Transverse colon (tissue), 4 donors: ENCODE results near the gene IFRD1. TPM values are rescaled to one million over a fixed set of nuclear protein-coding genes. Genes with fewer than 3 reads are reported as not detected.
A peak's percentile ranks its signal among the peaks of the same experiment; 100 is the strongest.

ENCODE experiments used
- DNase-seq: peaks from one replicate; pipeline ENCODE4 v3.0.0-alpha.2; 2019
- H3K27ac ChIP-seq, 4 donors: fragments of 200-600 bp; sonication (generic); 2 replicates each; pipeline ENCODE4 v1.5.1; 2016 to 2018; ENCODE audit warnings: inconsistent platforms in 4 of 4
- H3K27me3 ChIP-seq: fragments of 200-600 bp; sonication (generic); 2 replicates; pipeline ENCODE4 v1.5.1; 2017; ENCODE audit warnings: inconsistent platforms
- H3K36me3 ChIP-seq, 4 donors: fragments of 200-600 bp; sonication (generic); 2 replicates each; pipeline ENCODE4 v1.5.1; 2017 to 2019; ENCODE audit warnings: inconsistent platforms in 4 of 4
- H3K4me1 ChIP-seq, 4 donors: fragments of 200-600 bp; sonication (generic); 2 replicates each; pipeline ENCODE4 v1.5.1; 2017 to 2020; ENCODE audit warnings: inconsistent platforms in 4 of 4
- H3K4me3 ChIP-seq, 4 donors: fragments of 200-600 bp; sonication (generic); 1 replicate in 1 of 4; 2 replicates in 3 of 4; pipeline versions ENCODE4 v1.5.1 to v1.6.1; 2017 to 2019; ENCODE audit warnings: inconsistent platforms in 4 of 4
- H3K9me3 ChIP-seq, 2 donors: fragments of 200-600 bp; sonication (generic); 2 replicates each; pipeline ENCODE4 v1.5.1; 2017 to 2019; ENCODE audit warnings: inconsistent platforms in 2 of 2
- CTCF ChIP-seq, 5 experiments: fragments of 200-600 bp in 3 of 5; fragments of 450-650 bp in 2 of 5; sonication (generic) in 3 of 5; IDR thresholded peaks; 1 replicate in 2 of 5; 2 replicates in 3 of 5; pipeline ENCODE4 v1.5.1; 2016 to 2017; ENCODE audit warnings: antibody characterized with exemption in 5 of 5, inconsistent platforms in 3 of 5, mild to moderate bottlenecking in 2 of 5, moderate library complexity in 1 of 5
- EP300 ChIP-seq: sonication (generic); formaldehyde crosslinking; IDR thresholded peaks from one replicate; pipeline ENCODE4 v1.6.1; 2017; ENCODE audit warnings: antibody characterized with exemption, low read depth
- POLR2A ChIP-seq: fragments of 450-650 bp; IDR thresholded peaks from one replicate; pipeline ENCODE4 v1.6.1; 2016; ENCODE audit warnings: antibody characterized with exemption, mild to moderate bottlenecking, moderate library complexity
- POLR2AphosphoS5 ChIP-seq, 3 donors: sonication (generic); formaldehyde crosslinking; IDR thresholded peaks; one replicate each; pipeline ENCODE4 v1.6.1; 2016; ENCODE audit warnings: antibody characterized with exemption in 3 of 3
- WGBS, 2 donors: methylation state at CpG; one replicate each; pipeline ENCODE4 v1.1.5; 2018; ENCODE audit warnings: low coverage in 1 of 2; 5-methylcytosine and 5-hydroxymethylcytosine counted together
- in situ Hi-C, 4 donors: fragments of 200-750 bp; cut with MboI; loops; one replicate each; pipeline versions ENCODE4 v1.15.0 to v1.15.1; 2017; ENCODE audit warnings: low sequenced_read_pairs in 3 of 4, low pct_ligation_motif_present in 1 of 4, low pct_unique_long_range_greater_than_20kb in 1 of 4
- intact Hi-C: fragments of 100-400 bp; cut with DNase I; formaldehyde crosslinking; loops from one replicate; pipeline ENCODE4 v1.15.1; 2023; ENCODE audit warnings: low total_unique reads
- total RNA-seq, 4 donors: library from RNA; depleted of rRNA; stranded (reverse); fragments of >200 nt; gene quantifications; one replicate each; pipeline ENCODE4 v1.1.0, GENCODE V29; 2016

Gene IFRD1
- total RNA-seq, 4 donors from 2014 or later = 23.3 to 92.7 (median 52.0) TPM

DNA sequence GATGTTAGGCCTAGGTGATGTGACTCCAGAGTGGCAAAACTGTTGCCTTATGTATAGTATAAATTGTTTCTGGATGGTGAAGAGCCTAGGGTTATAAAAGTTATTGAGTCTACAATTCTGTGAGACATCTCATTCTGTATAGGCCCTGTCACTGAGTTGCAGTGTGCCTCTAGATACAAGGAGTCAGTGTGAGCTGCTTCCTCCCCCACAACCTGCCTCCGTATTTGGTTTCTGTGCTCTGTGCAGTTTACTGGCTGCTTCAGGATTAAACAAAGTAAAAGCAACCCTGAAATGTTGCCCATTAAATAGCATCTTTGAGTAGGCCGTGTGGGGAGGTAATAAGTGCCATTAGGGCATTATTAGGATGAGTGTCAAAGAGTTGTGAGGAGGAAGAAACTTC is 1.9 kb upstream of the IFRD1 start:
- Histone ChIP-seq H3K27me3 (no peaks in the 10 kb centered on the region), H3K36me3 (no peaks in the 10 kb centered on the region), H3K4me3 (no peak overlapping the region), H3K27ac (peak overlapping the region; percentile 95 to 100 (median 98)), H3K9me3 (no peaks in the 10 kb centered on the region), H3K4me1 (peaks cover 6 to 32% (median 24%) of the 10 kb centered on the region in 4 donors)
- WGBS, 2 donors = 78 to 100% methylated on average over 1 to 2 of the region's 2 CpGs
- TF ChIP-seq POLR2A (no peak), EP300 (no peak), POLR2AphosphoS5 (IDR thresholded peaks at IDR 0.05) (no peak), CTCF (IDR thresholded peaks at IDR 0.05) (no peak)
- intact Hi-C loops (no loop called here), in situ Hi-C loops (no loop called here)
- DNase-seq = no peak

DNA sequence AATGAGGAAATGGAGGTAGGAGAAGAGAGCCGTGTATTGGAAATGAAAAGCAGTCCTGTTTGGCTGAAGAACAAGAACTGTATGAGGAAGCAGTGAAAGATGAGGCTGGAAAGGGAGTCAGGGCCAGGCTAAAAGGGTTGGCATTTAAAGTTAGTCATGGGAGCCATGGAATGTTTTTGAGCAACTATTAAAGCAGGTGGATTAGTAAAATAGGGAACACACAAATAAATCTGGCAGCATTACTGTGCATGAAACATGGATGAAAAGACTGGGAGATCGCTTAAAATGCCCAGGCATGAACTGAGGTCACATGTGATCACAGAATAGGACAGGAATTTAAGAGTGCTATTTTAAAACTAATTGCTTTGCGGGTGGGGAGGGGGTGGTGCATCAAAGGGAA is 1.4 kb upstream of the IFRD1 start:
- in situ Hi-C loops = no loop called here

DNA sequence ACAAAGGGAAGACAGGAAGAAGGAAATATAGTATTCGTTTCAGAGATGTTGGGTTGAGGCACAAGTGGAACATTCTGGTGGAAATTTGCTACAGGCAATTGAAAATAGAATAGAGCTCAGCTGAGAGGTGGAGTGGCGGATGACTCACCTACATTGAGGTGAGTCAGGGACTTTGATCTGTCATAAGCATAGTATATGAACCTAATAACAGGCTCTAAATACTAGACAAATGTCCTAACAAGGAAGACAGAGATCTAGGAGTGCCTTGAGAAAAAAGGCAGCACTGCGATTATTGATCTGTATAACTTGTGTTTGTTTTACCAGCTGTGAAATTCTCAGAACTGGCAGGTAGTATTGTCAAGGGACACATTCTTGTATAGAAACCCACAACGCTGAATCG is 907 bp upstream of the IFRD1 start:
- Histone ChIP-seq H3K4me1 (peaks cover 14 to 41% (median 33%) of the 10 kb centered on the region in 4 donors), H3K4me3 (peak overlapping the region in 3 of 4 donors; percentile 64 to 95 (median 79)), H3K36me3 (no peaks in the 10 kb centered on the region), H3K9me3 (no peaks in the 10 kb centered on the region), H3K27ac (peak overlapping the region; percentile 95 to 100 (median 98)), H3K27me3 (no peaks in the 10 kb centered on the region)
- intact Hi-C loops (no loop called here), in situ Hi-C loops (no loop called here)
- DNase-seq = peak; percentile 55
- peak; percentile 5 to 80 (median 67) for TF ChIP-seq POLR2AphosphoS5 (IDR thresholded peaks at IDR 0.05)
- TF ChIP-seq EP300 = no peak
- 24 to 27% methylated on average over 4 to 5 of the region's 5 CpGs for WGBS, 2 donors

More for the DNA sequence above, 1.4 kb upstream of the IFRD1 start:
- H3K36me3 ChIP-seq = no peaks in the 10 kb centered on the region
- intact Hi-C loops = no loop called here
- DNase-seq = no peak
- H3K9me3 ChIP-seq = no peaks in the 10 kb centered on the region
- WGBS, 2 donors = 43 to 56% methylated on average over 3 of the region's 3 CpGs
- no peaks in the 10 kb centered on the region for H3K27me3 ChIP-seq
- H3K27ac ChIP-seq = peak overlapping the region; percentile 95 to 100 (median 98)
- H3K4me3 ChIP-seq = peak overlapping the region in 1 of 4 donors; percentile 79
- no peak for TF ChIP-seq CTCF (IDR thresholded peaks at IDR 0.05)
- no peak for TF ChIP-seq POLR2AphosphoS5 (IDR thresholded peaks at IDR 0.05)
- TF ChIP-seq EP300 = no peak
- no peak for TF ChIP-seq POLR2A
- peaks cover 10 to 37% (median 29%) of the 10 kb centered on the region in 4 donors for H3K4me1 ChIP-seq

- no peak for TF ChIP-seq POLR2A
- TF ChIP-seq POLR2AphosphoS5 (IDR thresholded peaks at IDR 0.05) = peak; percentile 39 to 75 (median 70)
- 1 to 3% methylated on average over 3 to 36 of the region's 57 CpGs for WGBS, 2 donors
- intact Hi-C loops (no loop called here), in situ Hi-C loops (loop anchor here in 1 of 4 donors (25.0 kb wide), 1 partner anchor 239 kb away; the partner anchor contains the start of genes DOCK4 and ZNF277)
- H3K4me1 ChIP-seq = peaks cover 15 to 58% (median 42%) of the 10 kb centered on the region in 4 donors
- no peaks in the 10 kb centered on the region for H3K9me3 ChIP-seq
- H3K36me3 ChIP-seq = peaks cover 0 to 6% (median 3%) of the 10 kb centered on the region in 4 donors
- H3K27ac ChIP-seq = peak overlapping the region; percentile 95 to 100 (median 98)
- DNase-seq = peak; percentile 95
- H3K4me3 ChIP-seq = peak overlapping the region; percentile 64 to 95 (median 82)
- no peaks in the 10 kb centered on the region for H3K27me3 ChIP-seq
Measured at GRCh38 chr7:112450807-112451761, 824 bp downstream of the IFRD1 start.
